H1 (cell line): ENCODE measurements around the gene RAP1A. TPM values are rescaled to one million over a fixed set of nuclear protein-coding genes. Genes with fewer than 3 reads are reported as not detected.

Experiments used
- GTF2F1 ChIP-seq: IDR thresholded peaks from 2 replicates; pipeline ENCODE4 v1.6.1; 2012; ENCODE audit warnings: low read depth, low read length, improper control_type of control experiment, borderline replicate concordance
- POU5F1 ChIP-seq: IDR thresholded peaks from 2 replicates; pipeline ENCODE4 v1.6.1; 2011; ENCODE audit warnings: low read depth, mild to moderate bottlenecking, low read length, moderate library complexity
- SUZ12 ChIP-seq: fragments of 200-600 bp; sonication (generic); IDR thresholded peaks from 2 replicates; pipeline ENCODE4 v1.6.1; 2012; ENCODE audit warnings: mild to moderate bottlenecking, inconsistent platforms, low read length, moderate library complexity, mixed read lengths
- polyA plus RNA-seq, 7 experiments: library from polyadenylated mRNA; depleted of rRNA in 3 of 7; stranded (reverse) in 5 of 7; unstranded in 2 of 7; fragments of >200 nt in 5 of 7; fragments of 200-250 nt in 2 of 7; gene quantifications; 1 replicate in 5 of 7; 2 replicates in 1 of 7; 4 replicates in 1 of 7; pipeline versions ENCODE4 v1.2.1 to v1.2.3, GENCODE V29; 2011 to 2013; ENCODE audit warnings: missing spikeins in 2 of 7, mixed read lengths in 2 of 7
- total RNA-seq: library from RNA; stranded (reverse); fragmentation: NEBNext Ultra II Directional; extraction: Animal tissue kit (Norgen Biotek cat#: 25700); gene quantifications from 2 replicates; pipeline ENCODE4 v1.2.1, GENCODE V29; 2021

RAP1A gene
- total and polyA plus RNA-seq, 2 of the 8 experiments (the other 6 are each of a cell fraction or from before 2014, with no cell fraction given) = 10.9 to 35.8 TPM

DNA sequence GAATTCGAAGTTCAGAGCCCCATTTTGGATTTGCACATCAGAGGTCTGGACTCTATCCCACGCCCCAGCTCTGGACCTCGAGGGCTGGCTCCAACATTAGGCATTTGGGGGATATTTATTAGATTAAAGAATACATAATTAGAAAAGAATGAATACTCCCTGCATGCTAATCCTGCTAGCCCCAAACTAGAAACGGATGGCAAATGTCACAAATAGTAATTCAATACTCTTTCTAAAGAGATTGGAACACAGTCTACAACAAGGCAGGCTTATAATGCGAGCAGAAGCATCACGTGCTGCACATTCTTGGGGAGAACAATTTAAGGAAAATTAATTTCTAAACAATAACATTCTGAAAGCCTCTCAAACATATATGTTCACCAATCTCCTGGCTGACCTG is 27.7 kb upstream of the RAP1A start (continued):
- TF ChIP-seq GTF2F1 (no peak), SUZ12 (no peak), POU5F1 (no peak)
